GM19351 (cell line): ENCODE results near the gene CARF.

Experiments used
- ATAC-seq: cut with Tn5 transposase; IDR thresholded peaks from one replicate; pipeline ENCODE4 v1.9.1; 2021; ENCODE audit warnings: mild to moderate bottlenecking, moderate library complexity; ENCODE audit not compliant: unreplicated experiment

Gene CARF

GRCh38 chr2:203014456-203015199 lies 102.6 kb downstream of the CARF start, which contains the start of gene NBEAL1:
NBEAL1 (plus strand) TSS chr2:203014875; CDS start chr2:203016385, 1,510 bp downstream.
- ATAC-seq, result peak; percentile 97

DNA sequence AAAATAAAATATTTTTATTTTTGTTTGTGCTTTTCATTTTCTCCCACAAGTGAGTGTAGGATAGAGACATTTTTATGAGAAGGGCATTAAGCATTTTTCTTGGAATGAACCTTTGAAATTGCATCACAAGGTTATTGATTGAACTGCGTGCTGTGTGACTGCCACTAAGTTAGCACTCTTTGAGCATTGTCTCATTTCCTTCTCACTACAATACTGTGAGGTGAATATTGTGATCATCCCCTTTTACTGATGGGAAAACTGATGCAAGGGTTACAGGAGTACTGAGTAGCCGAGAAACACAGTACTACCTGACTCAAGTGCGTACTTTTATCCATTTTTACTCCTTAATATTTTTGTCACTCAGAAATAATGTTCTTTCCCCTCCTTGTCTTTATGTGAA lies 104.6 kb downstream of the CARF start:
- ATAC-seq, result no peak

GRCh38 chr2:203018181-203018580 lies 106.1 kb downstream of the CARF start:
- no peak for ATAC-seq

GRCh38 chr2:203019142-203019541 lies 107.1 kb downstream of the CARF start:
- no peak for ATAC-seq

DNA sequence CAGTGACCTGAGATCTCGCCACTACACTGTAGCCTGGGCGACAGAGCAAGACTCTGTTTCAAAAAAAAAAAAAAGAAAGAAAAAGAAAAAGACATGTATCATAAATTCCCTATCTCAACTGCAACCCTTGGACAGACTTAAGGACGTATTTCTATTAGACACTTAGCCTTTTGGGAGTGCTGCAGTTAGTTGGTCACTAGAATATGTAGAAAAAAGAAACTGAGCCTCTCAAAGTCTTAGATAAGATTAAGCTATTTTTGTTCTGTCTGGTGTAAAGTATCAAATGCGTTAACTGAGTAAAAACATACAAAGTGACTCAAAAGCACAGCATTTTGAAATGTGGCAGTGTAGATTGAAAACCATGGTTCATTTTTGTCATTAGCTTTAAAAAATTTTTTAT lies 109.9 kb downstream of the CARF start:
- no peak for ATAC-seq

- no peak for ATAC-seq
Observed at GRCh38 chr2:203022751-203023150, 110.7 kb downstream of the CARF start.

GRCh38 chr2:203025592-203025991 lies 113.5 kb downstream of the CARF start:
- no peak for ATAC-seq

GRCh38 chr2:203030545-203030944 lies 118.5 kb downstream of the CARF start:
- no peak for ATAC-seq

- ATAC-seq, result no peak
Observed at GRCh38 chr2:203030991-203031390, 118.9 kb downstream of the CARF start.

DNA sequence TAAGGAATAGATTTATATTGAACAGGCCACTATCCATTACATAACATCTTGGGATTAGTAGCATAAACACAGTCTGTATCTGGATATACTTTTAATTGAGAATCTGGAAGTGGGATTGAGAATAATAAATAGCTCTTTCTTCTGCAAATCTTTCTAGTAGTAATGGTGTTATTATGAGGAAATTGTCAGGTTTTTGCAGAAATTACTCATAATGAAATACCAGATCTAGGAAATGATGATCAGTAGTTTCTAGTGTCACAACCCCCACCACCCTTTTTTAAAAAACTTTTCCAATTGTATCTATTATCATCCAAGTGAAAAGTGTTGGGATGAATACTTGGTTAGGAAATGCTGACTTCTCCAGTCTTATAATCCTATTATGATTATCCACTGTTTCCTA lies 121.3 kb downstream of the CARF start:
- ATAC-seq, result no peak

- ATAC-seq, result no peak
Observed at GRCh38 chr2:203035879-203036470, 123.9 kb downstream of the CARF start.
